H1 (cell line): Measurements from ENCODE around the gene ADCY5.

Source experiments
- ASH2L ChIP-seq: fragments of 200-600, 300-600 bp; sonication (generic); IDR thresholded peaks from one replicate; pipeline ENCODE4 v1.7.1; 2017; ENCODE audit warnings: low read length
- BACH1 ChIP-seq: IDR thresholded peaks from 2 replicates; pipeline ENCODE4 v1.6.1; 2012; ENCODE audit warnings: low read length, improper control_type of control experiment
- CTCF ChIP-seq, 3 experiments: IDR thresholded peaks; 1 replicate in 2 of 3; 2 replicates in 1 of 3; pipeline versions ENCODE4 v1.5.1 to v1.6.1; 2011; ENCODE audit warnings: low read length in 3 of 3, mild to moderate bottlenecking in 3 of 3, inconsistent platforms in 2 of 3, low read depth in 1 of 3, moderate library complexity in 1 of 3; ENCODE audit not compliant: insufficient read depth in 1 of 3; ENCODE audit errors: control extremely low read depth in 1 of 3
- EGR1 ChIP-seq: IDR thresholded peaks from 2 replicates; pipeline ENCODE4 v1.6.1; 2011; ENCODE audit warnings: low read depth, low read length, borderline replicate concordance
- EP300 ChIP-seq, 2 experiments: IDR thresholded peaks; 1 replicate in 1 of 2; 2 replicates in 1 of 2; pipeline ENCODE4 v1.6.1; 2011 to 2012; ENCODE audit warnings: low read depth in 2 of 2, low read length in 2 of 2, mild to moderate bottlenecking in 2 of 2, borderline replicate concordance in 1 of 2, inconsistent platforms in 1 of 2, moderate library complexity in 1 of 2
- EZH2 ChIP-seq: fragments of 200-600 bp; sonication (generic); IDR thresholded peaks from 2 replicates; pipeline ENCODE4 v1.7.1; 2012; ENCODE audit warnings: low read depth, mild to moderate bottlenecking, moderate library complexity, low read length, inconsistent platforms; ENCODE audit not compliant: severe bottlenecking
- KDM1A ChIP-seq: fragments of 200-600, 300-600 bp; sonication (generic); IDR thresholded peaks from 2 replicates; pipeline ENCODE4 v1.7.1; 2016; ENCODE audit warnings: mild to moderate bottlenecking, low read length, borderline replicate concordance
- MAFK ChIP-seq: IDR thresholded peaks from 2 replicates; pipeline ENCODE4 v1.6.1; 2012; ENCODE audit warnings: low read depth, mild to moderate bottlenecking, improper control_type of control experiment, low read length
- POLR2AphosphoS5 ChIP-seq: IDR thresholded peaks from 2 replicates; pipeline ENCODE4 v1.6.1; 2011; ENCODE audit warnings: low read depth, low read length
- SUZ12 ChIP-seq: fragments of 200-600 bp; sonication (generic); IDR thresholded peaks from 2 replicates; pipeline ENCODE4 v1.6.1; 2012; ENCODE audit warnings: mild to moderate bottlenecking, inconsistent platforms, low read length, moderate library complexity, mixed read lengths
- TAF1 ChIP-seq: IDR thresholded peaks from 2 replicates; pipeline ENCODE4 v1.6.1; 2011; ENCODE audit warnings: mild to moderate bottlenecking, low read depth, low read length

GRCh38 chr3:123447749-123448517 is 957 bp downstream of the ADCY5 start:
- TF ChIP-seq TAF1 (no peak; the same call in 1 of the 2 replicates), EGR1 (no peak), POLR2AphosphoS5 (no peak), BACH1 (no peak), EZH2 (no peak), CTCF (IDR thresholded peaks at IDR 0.05; ENCODE audit: control extremely low read depth in 1 of 3, insufficient read depth in 1 of 3, low read depth in 1 of 3, low read length in 3 of 3) (peak; percentile 43 to 87 (median 86)), SUZ12 (no peak), ASH2L (no peak), EP300 (IDR thresholded peaks at IDR 0.05; ENCODE audit: borderline replicate concordance in 1 of 2, low read depth in 2 of 2, low read length in 2 of 2) (no peak), KDM1A (no peak), MAFK (no peak)
